H9 (cell line): ENCODE data around the gene KLHL22. TPM values are rescaled to one million over a fixed set of nuclear protein-coding genes. Genes with fewer than 3 reads are reported as not detected.

Experiments used
- DNase-seq: peaks from one replicate; pipeline ENCODE4 v3.0.0-alpha.2; 2017
- H2AFZ ChIP-seq: one replicate; pipeline ENCODE4 v1.6.1; 2013; ENCODE audit warnings: mild to moderate bottlenecking, low read length, control low read depth, moderate library complexity
- H2AK5ac ChIP-seq: 2 replicates; pipeline ENCODE4 v1.6.1; 2013; ENCODE audit warnings: low read length, control low read depth, mixed read lengths; ENCODE audit not compliant: insufficient read length
- H2BK120ac ChIP-seq: one replicate; pipeline ENCODE4 v1.6.1; 2013; ENCODE audit warnings: low read depth, mild to moderate bottlenecking, low read length, control low read depth, inconsistent platforms; ENCODE audit not compliant: poor library complexity, severe bottlenecking
- H2BK12ac ChIP-seq: 2 replicates; pipeline ENCODE4 v1.6.1; 2013; ENCODE audit warnings: low read length, control low read depth, mixed read lengths, low read depth; ENCODE audit not compliant: insufficient read length
- H2BK15ac ChIP-seq: 2 replicates; pipeline ENCODE4 v1.6.1; 2013; ENCODE audit warnings: low read depth, low read length, control low read depth
- H2BK20ac ChIP-seq: one replicate; pipeline ENCODE4 v1.6.1; 2013; ENCODE audit warnings: low read depth, mild to moderate bottlenecking, low read length, control low read depth, inconsistent platforms; ENCODE audit not compliant: poor library complexity, severe bottlenecking
- H2BK5ac ChIP-seq: 2 replicates; pipeline ENCODE4 v1.6.1; 2013; ENCODE audit warnings: low read length, control low read depth, mixed read lengths; ENCODE audit not compliant: insufficient read length
- H3K14ac ChIP-seq: 2 replicates; pipeline ENCODE4 v1.6.1; 2013; ENCODE audit warnings: low read length, control low read depth; ENCODE audit not compliant: insufficient read depth
- H3K18ac ChIP-seq: 2 replicates; pipeline ENCODE4 v1.6.1; 2013; ENCODE audit warnings: low read depth, mild to moderate bottlenecking, mixed read lengths, low read length, control low read depth; ENCODE audit not compliant: insufficient read length
- H3K23ac ChIP-seq: 2 replicates; pipeline ENCODE4 v1.6.1; 2013; ENCODE audit warnings: low read length, control low read depth, mixed read lengths, low read depth; ENCODE audit not compliant: insufficient read length
- H3K23me2 ChIP-seq: 2 replicates; pipeline ENCODE4 v1.6.1; 2013; ENCODE audit warnings: low read depth, mild to moderate bottlenecking, mixed read lengths, low read length, control low read depth; ENCODE audit not compliant: insufficient read length, poor library complexity, severe bottlenecking
- H3K27ac ChIP-seq: 2 replicates; pipeline ENCODE4 v1.5.1; 2013; ENCODE audit warnings: low read length, control low read depth, mixed read lengths, low read depth; ENCODE audit not compliant: insufficient read length
- H3K27me3 ChIP-seq: 2 replicates; pipeline ENCODE4 v1.6.1; 2013; ENCODE audit warnings: low read length, control low read depth, inconsistent platforms; ENCODE audit not compliant: insufficient read depth
- H3K4ac ChIP-seq: 2 replicates; pipeline ENCODE4 v1.6.1; 2013; ENCODE audit warnings: low read depth, mild to moderate bottlenecking, control low read depth, inconsistent platforms, low read length, moderate library complexity
- H3K4me1 ChIP-seq: 2 replicates; pipeline ENCODE4 v1.6.1; 2013; ENCODE audit warnings: low read length, control low read depth, inconsistent platforms; ENCODE audit not compliant: insufficient read depth
- H3K4me2 ChIP-seq: 2 replicates; pipeline ENCODE4 v1.6.1; 2013; ENCODE audit warnings: low read length, control low read depth, mixed read lengths; ENCODE audit not compliant: insufficient read length, insufficient read depth
- H3K56ac ChIP-seq: 2 replicates; pipeline ENCODE4 v1.6.1; 2013; ENCODE audit warnings: low read depth, mild to moderate bottlenecking, mixed read lengths, low read length, control low read depth; ENCODE audit not compliant: insufficient read length
- H3K79me1 ChIP-seq: 2 replicates; pipeline ENCODE4 v1.6.1; 2013; ENCODE audit warnings: low read depth, mild to moderate bottlenecking, moderate library complexity, low read length, control low read depth, inconsistent platforms; ENCODE audit not compliant: insufficient read depth, poor library complexity, severe bottlenecking
- H3K79me2 ChIP-seq: 2 replicates; pipeline ENCODE4 v1.6.1; 2013; ENCODE audit warnings: low read length, control low read depth, inconsistent platforms; ENCODE audit not compliant: insufficient read depth
- H3K9ac ChIP-seq: 2 replicates; pipeline ENCODE4 v1.6.1; 2013; ENCODE audit warnings: low read length, control low read depth, mixed read lengths; ENCODE audit not compliant: insufficient read length; ENCODE audit errors: extremely low read depth
- H3K9me3 ChIP-seq: one replicate; pipeline ENCODE4 v1.6.1; 2013; ENCODE audit warnings: low read depth, low read length, inconsistent platforms; ENCODE audit not compliant: control insufficient read depth
- H3T11ph ChIP-seq: one replicate; pipeline ENCODE4 v1.6.1; 2013; ENCODE audit warnings: mild to moderate bottlenecking, low read length, control low read depth, inconsistent platforms
- H4K20me1 ChIP-seq: one replicate; pipeline ENCODE4 v1.6.1; 2013; ENCODE audit not compliant: control insufficient read depth, insufficient read length, insufficient read depth
- H4K5ac ChIP-seq: 2 replicates; pipeline ENCODE4 v1.6.1; 2013; ENCODE audit warnings: low read depth, mild to moderate bottlenecking, mixed read lengths, low read length, control low read depth; ENCODE audit not compliant: insufficient read length
- H4K8ac ChIP-seq: replicated peaks from 2 replicates; pipeline ENCODE4 v1.6.1; 2013; ENCODE audit warnings: low read length, control low read depth, mixed read lengths, low read depth; ENCODE audit not compliant: insufficient read length
- H4K91ac ChIP-seq: 2 replicates; pipeline ENCODE4 v1.6.1; 2013; ENCODE audit warnings: low read depth, mild to moderate bottlenecking, moderate library complexity, mixed read lengths, low read length, control low read depth; ENCODE audit not compliant: insufficient read length
- H3K27ac Mint-ChIP-seq, 3 experiments: 2 replicates in 2 of 3; 3 replicates in 1 of 3; pipeline ENCODE4 v1.8.0; 2020 to 2021; ENCODE audit warnings: mixed read lengths in 3 of 3, mild to moderate bottlenecking in 1 of 3, moderate library complexity in 1 of 3
- H3K27me3 Mint-ChIP-seq: 2 replicates; pipeline ENCODE4 v1.8.0; 2021; ENCODE audit warnings: low read depth, mild to moderate bottlenecking, moderate library complexity, mixed read lengths
- H3K36me3 Mint-ChIP-seq, 3 experiments: 2 replicates in 2 of 3; 3 replicates in 1 of 3; pipeline ENCODE4 v1.8.0; 2020 to 2021; ENCODE audit warnings: low read depth in 3 of 3, mixed read lengths in 3 of 3; ENCODE audit not compliant: insufficient read depth in 1 of 3
- H3K4me1 Mint-ChIP-seq, 2 experiments: 2 replicates each; pipeline ENCODE4 v1.8.0; 2020; ENCODE audit warnings: mixed read lengths in 2 of 2
- H3K4me3 Mint-ChIP-seq, 2 experiments: 2 replicates in 1 of 2; 3 replicates in 1 of 2; pipeline ENCODE4 v1.8.0; 2020 to 2021; ENCODE audit warnings: mild to moderate bottlenecking in 2 of 2, mixed read lengths in 2 of 2, moderate library complexity in 1 of 2
- H3K9me3 Mint-ChIP-seq, 2 experiments: 2 replicates in 1 of 2; 3 replicates in 1 of 2; pipeline ENCODE4 v1.8.0; 2020; ENCODE audit warnings: mild to moderate bottlenecking in 2 of 2, mixed read lengths in 2 of 2, moderate library complexity in 1 of 2
- CTCF ChIP-seq: fragments of 200-600 bp; sonication (generic); conservative IDR thresholded peaks from 3 replicates; pipeline ENCODE4 v1.8.0; 2021; ENCODE audit warnings: antibody characterized with exemption, mild to moderate bottlenecking
- WGBS: extraction: QIAGEN DNeasy Blood & Tissue Kit; methylation state at CpG from one replicate; pipeline ENCODE4 v1.1.7; 2013; ENCODE audit warnings: missing lambda C conversion rate, low lambda C conversion rate, mixed read lengths; ENCODE audit not compliant: insufficient read length; ENCODE audit errors: extremely low coverage; 5-methylcytosine and 5-hydroxymethylcytosine counted together
- total RNA-seq: library from RNA; stranded (reverse); gene quantifications from 2 replicates; pipeline ENCODE4 v1.2.1, GENCODE V29; 2021

The KLHL22 gene
- total RNA-seq, 1 experiment from 2014 or later = 11.9 TPM

GRCh38 chr22:20528405-20528978, 32.9 kb upstream of the KLHL22 start:
- Histone ChIP-seq H2BK12ac (no peak overlapping the region), H3K4ac (no peak overlapping the region), H3K4me1 (peaks cover 3% of the 10 kb centered on the region; the same call in 1 of the 2 replicates), H2BK120ac (no peak overlapping the region), H3K23ac (no peak overlapping the region), H2BK20ac (no peak overlapping the region), H3K14ac (no peak overlapping the region; the same call in 1 of the 2 replicates), H4K8ac (no peak overlapping the region), H3K9me3 (no peaks in the 10 kb centered on the region), H4K20me1 (no peaks in the 10 kb centered on the region), H4K5ac (no peak overlapping the region), H3K56ac (no peak overlapping the region), H3K79me1 (peaks cover 12% of the 10 kb centered on the region), H4K91ac (no peak overlapping the region), H3K27ac (no peak overlapping the region), H3K18ac (no peak overlapping the region), H3K4me2 (no peak overlapping the region), H2BK5ac (no peak overlapping the region), H2AFZ (no peak overlapping the region), H3K23me2 (no peaks in the 10 kb centered on the region), H3K79me2 (peaks cover 5% of the 10 kb centered on the region; the same call in 1 of the 2 replicates), H3K27me3 (no peaks in the 10 kb centered on the region), H3K9ac (no peak overlapping the region), H2BK15ac (no peak overlapping the region), H3T11ph (no peak overlapping the region), H2AK5ac (no peak overlapping the region)
- no peak for TF ChIP-seq CTCF
- DNase-seq = no peak
- Mint-ChIP-seq H3K27me3 (no peaks in the 10 kb centered on the region), H3K36me3 (peaks cover 14 to 26% (median 15%) of the 10 kb centered on the region in 3 experiments), H3K27ac (no peak overlapping the region), H3K4me3 (no peak overlapping the region), H3K4me1 (peaks cover 34 to 38% of the 10 kb centered on the region in 2 experiments), H3K9me3 (peaks cover 5 to 8% of the 10 kb centered on the region in 2 experiments)
- WGBS = no CpG with 5 or more reads among the region's 7 CpGs
